ENCODE data around the gene SEC61A1. TPM values are rescaled to one million over a fixed set of nuclear protein-coding genes. Genes with fewer than 3 reads are reported as not detected.
A peak's percentile ranks its signal among the peaks of the same experiment; 100 is the strongest.

The SEC61A1 gene
- total RNA-seq, 2 donors from 2014 or later: 74.5 to 109 TPM

GRCh38 chr3:128052595-128053351, 536 bp downstream of the SEC61A1 start:
- Histone ChIP-seq H3K27ac (peak overlapping the region; percentile 93 to 95), H3K4me1 (peaks cover 0 to 35% of the 10 kb centered on the region in 2 donors), H3K36me3 (peaks cover 26% of the 10 kb centered on the region), H3K4me3 (peak overlapping the region; percentile 95 to 98), H3K27me3 (no peaks in the 10 kb centered on the region), H3K9me3 (no peaks in the 10 kb centered on the region)
- TF ChIP-seq CTCF (IDR thresholded peaks at IDR 0.05): no peak
- no peak for DNase-seq (ENCODE audit: low spot score)

- no peaks in the 10 kb centered on the region for H3K9me3 ChIP-seq
- no peak for DNase-seq (ENCODE audit: low spot score)
- no peaks in the 10 kb centered on the region for H3K27me3 ChIP-seq
- peak overlapping the region; percentile 93 to 95 for H3K27ac ChIP-seq
- H3K4me1 ChIP-seq: peaks cover 0 to 35% of the 10 kb centered on the region in 2 donors
- no peak for TF ChIP-seq CTCF (IDR thresholded peaks at IDR 0.05)
- peaks cover 34% of the 10 kb centered on the region for H3K36me3 ChIP-seq
- peak overlapping the region; percentile 95 to 98 for H3K4me3 ChIP-seq
Measured at GRCh38 chr3:128053614-128054013, 1.4 kb downstream of the SEC61A1 start.

GRCh38 chr3:128054367-128054766, 2.1 kb downstream of the SEC61A1 start:
- no peak for DNase-seq (ENCODE audit: low spot score)
- TF ChIP-seq CTCF (IDR thresholded peaks at IDR 0.05): no peak
- Histone ChIP-seq H3K4me3 (peak overlapping the region in 1 of 2 donors; percentile 15), H3K36me3 (peaks cover 42% of the 10 kb centered on the region), H3K27ac (peak overlapping the region in 1 of 2 donors; percentile 95), H3K9me3 (no peaks in the 10 kb centered on the region), H3K27me3 (no peaks in the 10 kb centered on the region), H3K4me1 (peaks cover 0 to 35% of the 10 kb centered on the region in 2 donors)

GRCh38 chr3:128056258-128056657, 4.0 kb downstream of the SEC61A1 start:
- no peak overlapping the region for H3K27ac ChIP-seq
- peaks cover 61% of the 10 kb centered on the region for H3K36me3 ChIP-seq

GRCh38 chr3:128060473-128061381, 8.5 kb downstream of the SEC61A1 start:
- Histone ChIP-seq H3K4me1 (no peaks in the 10 kb centered on the region), H3K4me3 (no peak overlapping the region), H3K36me3 (peaks cover 97% of the 10 kb centered on the region), H3K27me3 (no peaks in the 10 kb centered on the region), H3K9me3 (no peaks in the 10 kb centered on the region), H3K27ac (no peak overlapping the region)
- no peak for TF ChIP-seq CTCF (IDR thresholded peaks at IDR 0.05)
- DNase-seq (ENCODE audit: low spot score): no peak

More at GRCh38 chr3:128056258-128056657, 4.0 kb downstream of the SEC61A1 start:
- Histone ChIP-seq H3K9me3 (no peaks in the 10 kb centered on the region), H3K4me3 (no peak overlapping the region), H3K4me1 (peaks cover 0 to 31% of the 10 kb centered on the region in 2 donors), H3K27me3 (no peaks in the 10 kb centered on the region)
- no peak for DNase-seq (ENCODE audit: low spot score)
- no peak for TF ChIP-seq CTCF (IDR thresholded peaks at IDR 0.05)
